Measurements from ENCODE around the gene HNRNPUL1.

DNA sequence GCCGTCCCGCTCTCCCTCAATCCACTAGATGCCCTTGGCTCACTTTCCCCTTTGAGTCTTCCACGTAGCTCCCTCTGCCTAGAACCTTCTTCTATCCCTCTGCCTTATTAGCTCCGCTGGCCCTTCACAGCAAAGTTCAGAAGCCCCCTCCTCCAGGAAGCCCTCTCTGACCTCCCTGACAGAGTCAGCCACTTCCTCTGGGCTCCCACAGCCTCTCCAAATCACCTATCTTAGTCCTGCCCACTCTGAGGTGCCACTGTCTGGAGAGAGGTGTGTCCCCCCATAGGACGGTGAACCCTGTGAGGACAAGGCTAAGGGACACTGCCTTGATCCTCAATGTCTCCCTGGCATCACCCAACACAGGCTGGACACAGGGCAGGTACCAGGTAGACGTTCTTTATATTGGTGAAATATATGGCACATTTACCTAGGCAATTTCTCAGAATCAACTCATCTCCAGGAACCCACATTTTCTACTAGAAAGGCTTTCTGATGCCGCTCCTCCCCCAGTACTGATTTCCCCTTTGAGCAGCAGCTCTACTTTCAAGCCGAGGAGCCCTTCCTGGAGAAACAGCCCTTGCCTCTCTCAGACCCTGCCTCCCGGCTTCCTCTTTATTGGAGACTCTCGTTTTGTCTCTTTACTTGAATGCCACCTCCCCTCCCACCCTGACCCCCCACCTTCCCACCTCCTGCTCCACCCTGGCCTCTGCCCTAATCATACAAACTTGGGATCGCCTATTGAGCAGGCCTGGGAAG, 93.0 kb downstream of the HNRNPUL1 start:
- TF ChIP-seq, protein P1, sequence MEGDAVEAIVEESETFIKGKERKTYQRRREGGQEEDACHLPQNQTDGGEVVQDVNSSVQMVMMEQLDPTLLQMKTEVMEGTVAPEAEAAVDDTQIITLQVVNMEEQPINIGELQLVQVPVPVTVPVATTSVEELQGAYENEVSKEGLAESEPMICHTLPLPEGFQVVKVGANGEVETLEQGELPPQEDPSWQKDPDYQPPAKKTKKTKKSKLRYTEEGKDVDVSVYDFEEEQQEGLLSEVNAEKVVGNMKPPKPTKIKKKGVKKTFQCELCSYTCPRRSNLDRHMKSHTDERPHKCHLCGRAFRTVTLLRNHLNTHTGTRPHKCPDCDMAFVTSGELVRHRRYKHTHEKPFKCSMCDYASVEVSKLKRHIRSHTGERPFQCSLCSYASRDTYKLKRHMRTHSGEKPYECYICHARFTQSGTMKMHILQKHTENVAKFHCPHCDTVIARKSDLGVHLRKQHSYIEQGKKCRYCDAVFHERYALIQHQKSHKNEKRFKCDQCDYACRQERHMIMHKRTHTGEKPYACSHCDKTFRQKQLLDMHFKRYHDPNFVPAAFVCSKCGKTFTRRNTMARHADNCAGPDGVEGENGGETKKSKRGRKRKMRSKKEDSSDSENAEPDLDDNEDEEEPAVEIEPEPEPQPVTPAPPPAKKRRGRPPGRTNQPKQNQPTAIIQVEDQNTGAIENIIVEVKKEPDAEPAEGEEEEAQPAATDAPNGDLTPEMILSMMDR (IDR thresholded peaks at IDR 0.05) = no peak
- TF ChIP-seq EZH2 (IDR thresholded peaks at IDR 0.05; ENCODE audit: borderline replicate concordance, insufficient read depth, low read depth, low read length, poor library complexity, severe bottlenecking) = no peak

Data from B cell (primary cell).